Astrocyte of the cerebellum (primary cell): ENCODE data around the gene NPC2.

Source experiments
- DNase-seq: peaks from one replicate; pipeline ENCODE4 v3.0.0-alpha.2; 2011; ENCODE audit warnings: low read depth
- H3K4me3 ChIP-seq: 2 replicates; pipeline ENCODE4 v1.5.1; 2011; ENCODE audit warnings: mild to moderate bottlenecking, low read depth, low read length, moderate library complexity
- in situ Hi-C: cut with HindIII; loops from 2 replicates; pipeline ENCODE4 v1.10.0; 2017; ENCODE audit warnings: low sequenced_read_pairs
- TF ChIP-seq, protein P1 (sequence below): IDR thresholded peaks from 2 replicates; pipeline ENCODE4 v1.5.1; 2012; ENCODE audit warnings: low read length, low read depth, moderate library complexity, mild to moderate bottlenecking; ENCODE audit errors: missing control alignments

NPC2 gene

DNA sequence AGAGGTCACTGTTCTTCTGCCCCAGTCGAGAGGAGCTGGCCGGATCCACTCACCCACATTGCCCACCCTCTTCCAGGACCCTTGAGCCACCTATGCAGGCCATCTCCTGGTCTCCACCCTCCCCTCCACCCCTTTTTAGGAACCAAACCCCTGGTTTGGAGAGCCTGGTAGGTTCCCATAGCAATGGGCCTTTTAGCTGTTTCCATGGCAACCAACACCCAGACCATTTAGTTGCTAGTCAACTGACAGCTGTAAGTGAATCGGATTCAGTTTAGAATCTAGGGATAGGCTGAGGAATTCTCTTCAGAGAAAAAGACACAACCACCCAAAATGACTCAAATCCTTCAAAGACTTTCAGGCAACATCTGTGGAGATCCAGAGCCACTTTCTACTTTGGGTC lies 16.5 kb downstream of the NPC2 start:
- no peak for DNase-seq
- TF ChIP-seq, protein P1, sequence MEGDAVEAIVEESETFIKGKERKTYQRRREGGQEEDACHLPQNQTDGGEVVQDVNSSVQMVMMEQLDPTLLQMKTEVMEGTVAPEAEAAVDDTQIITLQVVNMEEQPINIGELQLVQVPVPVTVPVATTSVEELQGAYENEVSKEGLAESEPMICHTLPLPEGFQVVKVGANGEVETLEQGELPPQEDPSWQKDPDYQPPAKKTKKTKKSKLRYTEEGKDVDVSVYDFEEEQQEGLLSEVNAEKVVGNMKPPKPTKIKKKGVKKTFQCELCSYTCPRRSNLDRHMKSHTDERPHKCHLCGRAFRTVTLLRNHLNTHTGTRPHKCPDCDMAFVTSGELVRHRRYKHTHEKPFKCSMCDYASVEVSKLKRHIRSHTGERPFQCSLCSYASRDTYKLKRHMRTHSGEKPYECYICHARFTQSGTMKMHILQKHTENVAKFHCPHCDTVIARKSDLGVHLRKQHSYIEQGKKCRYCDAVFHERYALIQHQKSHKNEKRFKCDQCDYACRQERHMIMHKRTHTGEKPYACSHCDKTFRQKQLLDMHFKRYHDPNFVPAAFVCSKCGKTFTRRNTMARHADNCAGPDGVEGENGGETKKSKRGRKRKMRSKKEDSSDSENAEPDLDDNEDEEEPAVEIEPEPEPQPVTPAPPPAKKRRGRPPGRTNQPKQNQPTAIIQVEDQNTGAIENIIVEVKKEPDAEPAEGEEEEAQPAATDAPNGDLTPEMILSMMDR, result no peak
- in situ Hi-C loops, result no loop called here
- no peak overlapping the region for H3K4me3 ChIP-seq

DNA sequence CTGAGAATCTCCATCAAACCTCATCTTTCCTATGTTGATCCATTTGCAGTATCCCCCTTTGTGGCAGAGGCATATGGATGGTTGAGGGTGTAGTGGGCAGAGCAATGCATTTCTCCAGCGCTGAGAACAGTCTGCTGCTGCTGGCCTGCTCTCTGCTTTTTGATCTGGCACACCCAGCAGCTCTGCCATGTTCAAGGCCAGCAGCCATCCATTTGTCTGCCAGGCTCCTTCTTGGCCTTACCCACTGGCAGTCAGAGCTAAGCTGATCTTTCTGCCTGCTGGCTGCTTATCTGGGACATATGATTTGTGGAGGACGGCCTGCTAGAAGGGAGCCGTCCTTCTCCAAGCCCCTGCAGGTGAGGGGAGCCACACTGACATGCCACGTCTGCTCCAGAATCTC lies 17.0 kb downstream of the NPC2 start:
- no peak for DNase-seq
- TF ChIP-seq, protein P1, result no peak
- in situ Hi-C loops, result no loop called here
- H3K4me3 ChIP-seq, result no peak overlapping the region

DNA sequence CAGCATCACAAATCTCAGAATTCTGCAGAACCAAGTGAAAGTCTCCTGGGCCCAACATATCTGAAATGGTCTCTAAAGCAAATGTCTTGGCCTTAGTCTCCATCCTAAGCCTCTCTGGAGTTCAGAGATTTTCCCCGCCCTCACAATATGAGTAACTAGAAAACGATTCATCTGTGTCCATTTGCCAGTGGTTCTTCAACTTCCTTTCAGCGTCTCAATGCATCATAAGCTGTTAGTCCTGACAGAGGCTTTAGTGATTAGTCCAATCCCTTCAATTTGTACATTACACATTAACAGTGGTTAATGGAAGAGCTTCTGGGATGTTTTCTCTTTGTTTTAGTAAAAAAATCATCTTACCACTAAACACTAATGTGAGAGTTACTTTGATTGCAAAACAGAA lies 17.4 kb downstream of the NPC2 start:
- no peak overlapping the region for H3K4me3 ChIP-seq
- TF ChIP-seq, protein P1, result no peak
- in situ Hi-C loops, result no loop called here
- DNase-seq, result no peak

DNA sequence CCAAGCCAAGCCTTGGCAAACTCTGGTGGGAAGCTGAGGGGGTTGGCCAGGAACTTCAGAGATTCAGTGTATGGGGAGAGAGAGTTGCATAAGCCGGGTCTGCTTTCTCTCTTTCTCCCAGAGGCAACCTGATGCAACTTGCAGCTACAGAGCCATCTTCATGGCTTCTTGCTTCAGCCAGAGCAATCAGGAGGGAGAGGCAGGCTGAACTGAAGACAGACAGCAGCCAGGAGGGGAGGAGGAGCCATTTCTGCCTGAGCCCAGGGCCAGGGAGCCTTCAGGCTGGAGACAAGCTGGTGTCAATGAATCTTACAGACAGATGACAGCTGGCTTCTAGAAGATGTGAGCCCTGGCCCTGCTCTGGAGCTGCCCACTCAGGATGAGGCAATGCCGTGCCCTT lies 18.7 kb downstream of the NPC2 start:
- in situ Hi-C loops, result no loop called here
- TF ChIP-seq, protein P1, result no peak
- H3K4me3 ChIP-seq, result no peak overlapping the region
- DNase-seq, result no peak

DNA sequence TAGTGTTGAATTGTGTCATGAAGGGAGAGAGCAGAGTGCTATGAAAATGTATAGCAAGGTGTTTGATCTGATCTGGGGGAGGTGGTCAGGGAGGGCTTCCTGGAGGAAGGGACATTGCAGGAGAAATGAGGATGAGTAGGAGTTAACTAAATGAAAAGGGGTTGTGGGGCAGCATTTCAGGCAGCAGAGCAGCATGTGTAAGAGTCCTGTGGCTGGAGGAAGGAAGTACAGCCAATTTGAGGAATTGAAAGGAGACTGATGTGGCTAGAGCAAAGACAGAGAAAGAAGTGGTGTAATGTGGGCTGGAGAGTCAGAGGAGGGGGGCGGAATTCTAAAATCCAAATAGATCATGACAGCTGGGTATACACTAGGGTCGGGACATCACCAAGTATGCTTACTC lies 20.5 kb downstream of the NPC2 start:
- in situ Hi-C loops, result no loop called here
- no peak for DNase-seq
- H3K4me3 ChIP-seq, result no peak overlapping the region
- TF ChIP-seq, protein P1, result no peak

DNA sequence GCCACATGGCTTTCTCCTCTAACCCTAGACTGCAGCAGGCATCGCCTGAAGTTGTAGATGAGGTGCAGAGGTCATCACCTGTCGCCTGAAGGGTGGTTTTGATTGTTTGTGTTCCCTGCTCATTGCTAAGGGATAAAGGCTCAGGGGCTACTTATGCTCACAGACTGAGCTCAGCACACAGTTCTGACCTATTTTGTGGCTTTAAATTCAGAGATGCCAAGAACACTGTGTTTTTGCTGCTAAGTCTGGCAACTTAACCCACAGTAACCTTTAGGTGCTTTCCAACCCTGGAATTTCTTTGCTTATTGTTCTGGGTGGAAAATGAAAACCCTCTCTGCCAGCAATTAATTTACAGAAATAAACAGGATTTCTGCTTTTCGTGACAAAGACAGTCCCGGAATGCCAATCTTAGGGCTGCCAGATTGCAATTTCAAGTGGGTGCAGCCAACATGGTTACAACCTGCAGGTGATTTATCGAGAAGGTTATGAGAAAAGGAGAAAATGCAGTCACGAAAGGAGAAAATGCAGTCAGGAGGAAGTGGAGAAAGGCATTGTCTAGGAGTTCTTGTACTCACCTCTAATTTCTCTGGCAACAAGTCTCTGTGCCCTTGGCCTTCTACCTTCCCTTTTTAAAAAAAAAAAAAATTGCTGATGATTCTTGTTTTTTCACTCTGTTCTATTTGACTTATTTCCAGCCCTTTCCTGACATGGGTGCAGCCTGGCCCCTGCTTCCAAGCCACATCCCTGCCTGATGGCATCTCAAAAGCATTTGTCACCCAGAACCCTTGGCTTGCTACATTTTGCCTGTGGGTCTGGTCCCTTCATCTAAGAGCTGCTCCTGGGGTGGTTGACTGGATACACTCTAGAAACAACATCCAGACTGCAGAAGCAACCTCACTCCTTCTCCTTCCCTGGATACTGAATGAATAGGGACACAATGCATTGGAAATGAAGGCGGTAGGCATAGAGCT lies 23.3 kb downstream of the NPC2 start:
- no peak overlapping the region for H3K4me3 ChIP-seq
- TF ChIP-seq, protein P1, result no peak
- no peak for DNase-seq
- in situ Hi-C loops, result no loop called here
